ENCODE data around the gene PNMT. TPM values are rescaled to one million over a fixed set of nuclear protein-coding genes. Genes with fewer than 3 reads are reported as not detected.

Gene PNMT
- total RNA-seq, 1 experiment from 2014 or later = 1.4 TPM

DNA sequence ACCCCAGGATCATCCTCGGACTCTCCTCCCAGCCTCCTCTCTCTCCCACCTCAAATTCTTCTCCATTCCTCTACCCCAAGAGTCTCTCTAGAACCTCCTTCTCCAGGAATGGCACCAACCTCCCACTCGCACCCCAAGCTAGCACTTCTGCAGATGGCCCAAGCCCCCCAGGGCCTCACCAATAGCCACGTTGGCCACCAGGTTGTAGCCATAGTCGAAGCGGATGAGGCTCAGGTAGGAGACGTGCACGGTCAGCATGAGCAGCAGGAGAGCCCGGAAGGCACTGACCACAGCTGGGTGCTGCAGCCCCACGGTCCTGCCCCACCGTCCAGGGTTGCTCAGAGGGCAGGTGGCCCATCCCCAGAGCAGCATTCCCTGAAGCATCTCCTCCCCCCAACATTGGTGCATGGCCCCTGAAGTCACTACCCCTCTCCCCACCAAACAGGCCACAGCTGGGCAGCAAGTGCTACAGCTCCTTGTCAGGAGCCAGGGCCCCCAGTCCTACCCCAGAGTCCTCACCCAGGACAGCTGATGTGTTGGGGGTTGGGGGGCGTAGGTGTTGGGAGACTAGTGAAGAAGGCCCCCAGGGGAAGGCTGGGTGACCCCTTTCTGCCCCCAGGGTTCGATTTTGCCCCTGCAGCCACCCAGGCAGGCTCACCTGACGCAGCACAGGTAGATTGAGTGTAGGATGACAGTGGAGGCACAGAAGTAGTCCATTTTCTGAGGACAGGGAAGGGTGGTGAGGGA, 5.3 kb downstream of the PNMT start:
- no peaks in the 10 kb centered on the region for H3F3A ChIP-seq (ENCODE audit: low read length, unreplicated experiment)
- ATAC-seq (no peak), DNase-seq (no peak)
- H3K4me1 ChIP-seq (ENCODE audit: insufficient read depth, low read length) = peaks cover 14% of the 10 kb centered on the region; the same call in 1 of the 2 replicates
- no peaks in the 10 kb centered on the region for H3K79me2 ChIP-seq (ENCODE audit: low read length)
- H3K36me3 ChIP-seq (ENCODE audit: low read depth, low read length) = no peaks in the 10 kb centered on the region
- intact Hi-C loops (cut with micrococcal nuclease) = no loop called here
- BruUV-seq (replicated peaks) = no TSS peak
- H3K4me3 ChIP-seq (ENCODE audit: low read length) = no peak overlapping the region
- no peak overlapping the region for H3K27ac ChIP-seq (ENCODE audit: low read length)
- ChIA-PET CTCF (no interaction called here), POLR2A (ENCODE audit: unreplicated experiment) (no interaction called here)
- H3K9me2 ChIP-seq (replicated peaks; ENCODE audit: low read length) = no peaks in the 10 kb centered on the region
- no peaks in the 10 kb centered on the region for H4K20me1 ChIP-seq (ENCODE audit: low read length)
- no peaks in the 10 kb centered on the region for H3K27me3 ChIP-seq (ENCODE audit: low read length)
- H2AFZ ChIP-seq (ENCODE audit: low read length) = no peak overlapping the region
- no peaks in the 10 kb centered on the region for H3K9me3 ChIP-seq (ENCODE audit: low read length)
- H3K9ac ChIP-seq (ENCODE audit: low read length) = no peak overlapping the region
- TF ChIP-seq CTCF (conservative IDR thresholded peaks at IDR 0.05; ENCODE audit: low read depth, low read length) (no peak), EZH2phosphoT487 (IDR thresholded peaks at IDR 0.05; ENCODE audit: borderline replicate concordance, low read length) (no peak)
- no peak overlapping the region for H3K4me2 ChIP-seq (ENCODE audit: low read length)

DNA sequence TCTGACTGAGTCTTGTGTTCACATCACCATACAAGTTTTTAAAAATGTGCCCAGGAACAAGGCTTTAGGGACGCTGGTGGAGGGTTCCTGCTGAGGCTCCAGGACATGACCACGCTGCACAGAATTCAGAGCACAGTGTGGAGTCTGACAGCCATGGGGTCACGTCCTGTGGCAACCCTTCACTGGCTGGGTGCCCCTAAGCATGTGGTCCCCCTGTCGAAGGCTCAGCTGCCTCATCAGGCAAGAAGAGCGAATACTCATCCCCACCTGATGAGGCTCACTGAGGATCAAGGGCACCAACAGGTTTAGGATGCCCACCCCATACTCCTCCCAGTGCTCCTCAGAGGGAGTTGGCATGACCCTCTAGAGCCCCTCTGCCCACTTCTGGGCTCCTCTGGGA, 5.9 kb downstream of the PNMT start:
- CTCF ChIA-PET = no interaction called here
- no peak overlapping the region for H3K27ac ChIP-seq (ENCODE audit: low read length)
- no peaks in the 10 kb centered on the region for H3K9me2 ChIP-seq (replicated peaks; ENCODE audit: low read length)

More for the DNA sequence above, 5.9 kb downstream of the PNMT start:
- H2AFZ ChIP-seq (ENCODE audit: low read length) = no peak overlapping the region
- POLR2A ChIA-PET (ENCODE audit: unreplicated experiment) = no interaction called here
- no peaks in the 10 kb centered on the region for H3K27me3 ChIP-seq (ENCODE audit: low read length)
- ATAC-seq (no peak), DNase-seq (no peak)
- intact Hi-C loops (cut with micrococcal nuclease) = no loop called here
- H3K4me3 ChIP-seq (ENCODE audit: low read length) = no peak overlapping the region
- no peaks in the 10 kb centered on the region for H3K9me3 ChIP-seq (ENCODE audit: low read length)
- TF ChIP-seq EZH2phosphoT487 (IDR thresholded peaks at IDR 0.05; ENCODE audit: borderline replicate concordance, low read length) = no peak
- TF ChIP-seq EZH2 (IDR thresholded peaks at IDR 0.05; ENCODE audit: low read length, unreplicated experiment) = no peak
- TF ChIP-seq CTCF (conservative IDR thresholded peaks at IDR 0.05; ENCODE audit: low read depth, low read length) = no peak
- H3K9ac ChIP-seq (ENCODE audit: low read length) = no peak overlapping the region
- H3K4me2 ChIP-seq (ENCODE audit: low read length) = no peak overlapping the region
- H3K4me1 ChIP-seq (ENCODE audit: insufficient read depth, low read length) = peaks cover 11% of the 10 kb centered on the region; the same call in 1 of the 2 replicates
- no peaks in the 10 kb centered on the region for H4K20me1 ChIP-seq (ENCODE audit: low read length)
- H3F3A ChIP-seq (ENCODE audit: low read length, unreplicated experiment) = no peaks in the 10 kb centered on the region
- no TSS peak for BruUV-seq (replicated peaks)
- no peaks in the 10 kb centered on the region for H3K79me2 ChIP-seq (ENCODE audit: low read length)
- no peaks in the 10 kb centered on the region for H3K36me3 ChIP-seq (ENCODE audit: low read depth, low read length)
